GM19351 (cell line): ENCODE measurements around the gene PAPPA.

Source experiments
- ATAC-seq: cut with Tn5 transposase; IDR thresholded peaks from one replicate; pipeline ENCODE4 v1.9.1; 2021; ENCODE audit warnings: mild to moderate bottlenecking, moderate library complexity; ENCODE audit not compliant: unreplicated experiment

PAPPA gene

GRCh38 chr9:116409129-116409528 is 255.5 kb downstream of the PAPPA start:
- no peak for ATAC-seq

- ATAC-seq: no peak
Measured at GRCh38 chr9:116409638-116410037, 256.0 kb downstream of the PAPPA start.

GRCh38 chr9:116411506-116411905 is 257.9 kb downstream of the PAPPA start:
- ATAC-seq: no peak

GRCh38 chr9:116414374-116414773 is 260.8 kb downstream of the PAPPA start:
- no peak for ATAC-seq

- ATAC-seq: no peak
Measured at GRCh38 chr9:116416421-116416820, 262.8 kb downstream of the PAPPA start.

GRCh38 chr9:116417464-116417863 is 263.9 kb downstream of the PAPPA start:
- no peak for ATAC-seq

GRCh38 chr9:116419181-116419580 is 265.6 kb downstream of the PAPPA start:
- ATAC-seq: no peak

GRCh38 chr9:116420993-116421538 is 267.5 kb downstream of the PAPPA start:
- no peak for ATAC-seq

- ATAC-seq: no peak
Measured at GRCh38 chr9:116422119-116422979, 268.8 kb downstream of the PAPPA start.

- no peak for ATAC-seq
Measured at GRCh38 chr9:116423149-116423548, 269.6 kb downstream of the PAPPA start.

GRCh38 chr9:116425244-116425643 is 271.7 kb downstream of the PAPPA start:
- ATAC-seq: no peak

- no peak for ATAC-seq
Measured at GRCh38 chr9:116430849-116431248, 277.3 kb downstream of the PAPPA start.

GRCh38 chr9:116432051-116432450 is 278.5 kb downstream of the PAPPA start:
- no peak for ATAC-seq

- no peak for ATAC-seq
Measured at GRCh38 chr9:116434314-116434713, 280.7 kb downstream of the PAPPA start.

GRCh38 chr9:116435706-116436105 is 282.1 kb downstream of the PAPPA start:
- no peak for ATAC-seq

- ATAC-seq: no peak
Measured at GRCh38 chr9:116436121-116436520, 282.5 kb downstream of the PAPPA start.

GRCh38 chr9:116437411-116438370 is 284.1 kb downstream of the PAPPA start:
- ATAC-seq: no peak

- ATAC-seq: no peak
Measured at GRCh38 chr9:116442528-116442927, 288.9 kb downstream of the PAPPA start.

GRCh38 chr9:116447934-116448333 is 294.3 kb downstream of the PAPPA start:
- no peak for ATAC-seq

- no peak for ATAC-seq
Measured at GRCh38 chr9:116448431-116448830, 294.8 kb downstream of the PAPPA start.

GRCh38 chr9:116449949-116450348 is 296.4 kb downstream of the PAPPA start:
- ATAC-seq: no peak
